CD4-positive, alpha-beta T cell treated with Interleukin-1 beta for 1 hour (primary cell): ENCODE results near the gene SMAD7.
A peak's percentile ranks its signal among the peaks of the same experiment; 100 is the strongest.

Source experiments
- DNase-seq, 2 donors: peaks; one replicate each; pipeline ENCODE4 v3.0.0-alpha.2; 2020 to 2022

Gene SMAD7

GRCh38 chr18:48914581-48915251 lies 36.0 kb downstream of the SMAD7 start:
- DNase-seq = no peak

GRCh38 chr18:48913775-48914174 lies 37.0 kb downstream of the SMAD7 start:
- no peak for DNase-seq

- DNase-seq = peak; percentile 62 to 71
Observed at GRCh38 chr18:48913201-48913600, 37.6 kb downstream of the SMAD7 start.

GRCh38 chr18:48910972-48911545 lies 39.7 kb downstream of the SMAD7 start:
- DNase-seq = no peak

- no peak for DNase-seq
Observed at GRCh38 chr18:48909721-48910120, 41.0 kb downstream of the SMAD7 start.

- no peak for DNase-seq
Observed at GRCh38 chr18:48908916-48909315, 41.8 kb downstream of the SMAD7 start.

GRCh38 chr18:48905513-48905912 lies 45.3 kb downstream of the SMAD7 start:
- DNase-seq = no peak

- no peak for DNase-seq
Observed at GRCh38 chr18:48904847-48905394, 45.8 kb downstream of the SMAD7 start.

GRCh38 chr18:48904091-48904490 lies 46.7 kb downstream of the SMAD7 start:
- no peak for DNase-seq

GRCh38 chr18:48902856-48903601 lies 47.7 kb downstream of the SMAD7 start:
- DNase-seq = no peak

GRCh38 chr18:48902023-48902855 lies 48.5 kb downstream of the SMAD7 start:
- peak in 1 of 2 donors; percentile 22 for DNase-seq

GRCh38 chr18:48901145-48902022 lies 49.4 kb downstream of the SMAD7 start:
- DNase-seq = no peak

GRCh38 chr18:48900469-48900868 lies 50.3 kb downstream of the SMAD7 start:
- DNase-seq = no peak

- no peak for DNase-seq
Observed at GRCh38 chr18:48899558-48900174, 51.1 kb downstream of the SMAD7 start.

GRCh38 chr18:48898521-48898920 lies 52.2 kb downstream of the SMAD7 start:
- no peak for DNase-seq

GRCh38 chr18:48897531-48897930 lies 53.2 kb downstream of the SMAD7 start:
- DNase-seq = no peak

GRCh38 chr18:48896875-48897511 lies 53.8 kb downstream of the SMAD7 start:
- peak; percentile 40 to 87 for DNase-seq

GRCh38 chr18:48896326-48896874 lies 54.4 kb downstream of the SMAD7 start:
- DNase-seq = no peak

GRCh38 chr18:48894799-48895346 lies 55.9 kb downstream of the SMAD7 start:
- DNase-seq = no peak
